ENCODE results near the gene PHACTR1.
"Not testable (repeated sequence)": the region's sequence is repeated elsewhere in the genome, so short reads cannot be mapped to it uniquely, and the experiment has no call there.

The PHACTR1 gene

GRCh38 chr6:13220266-13220665 lies 503.7 kb downstream of the PHACTR1 start:
- DNase-seq = no peak

GRCh38 chr6:13222048-13222447 lies 505.5 kb downstream of the PHACTR1 start:
- no peak for DNase-seq

DNA sequence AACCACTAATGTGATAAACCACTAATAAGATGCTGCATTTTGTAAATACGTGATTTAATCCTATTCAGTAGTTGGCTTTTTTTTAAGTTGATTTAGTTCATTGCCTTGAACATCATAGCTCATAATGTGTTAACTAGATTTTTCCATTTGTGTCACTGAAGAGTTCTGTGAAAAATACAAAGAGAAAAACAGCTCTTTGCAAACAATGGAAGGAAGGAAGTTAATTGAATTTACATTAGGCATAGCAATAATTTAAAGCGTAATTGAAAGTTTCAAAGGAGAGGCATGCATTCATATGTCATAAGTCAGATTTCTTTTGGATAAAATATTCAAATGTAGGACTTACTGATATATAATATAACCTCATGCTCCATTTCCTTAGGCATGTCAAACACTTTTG lies 509.5 kb downstream of the PHACTR1 start:
- DNase-seq = no peak

DNA sequence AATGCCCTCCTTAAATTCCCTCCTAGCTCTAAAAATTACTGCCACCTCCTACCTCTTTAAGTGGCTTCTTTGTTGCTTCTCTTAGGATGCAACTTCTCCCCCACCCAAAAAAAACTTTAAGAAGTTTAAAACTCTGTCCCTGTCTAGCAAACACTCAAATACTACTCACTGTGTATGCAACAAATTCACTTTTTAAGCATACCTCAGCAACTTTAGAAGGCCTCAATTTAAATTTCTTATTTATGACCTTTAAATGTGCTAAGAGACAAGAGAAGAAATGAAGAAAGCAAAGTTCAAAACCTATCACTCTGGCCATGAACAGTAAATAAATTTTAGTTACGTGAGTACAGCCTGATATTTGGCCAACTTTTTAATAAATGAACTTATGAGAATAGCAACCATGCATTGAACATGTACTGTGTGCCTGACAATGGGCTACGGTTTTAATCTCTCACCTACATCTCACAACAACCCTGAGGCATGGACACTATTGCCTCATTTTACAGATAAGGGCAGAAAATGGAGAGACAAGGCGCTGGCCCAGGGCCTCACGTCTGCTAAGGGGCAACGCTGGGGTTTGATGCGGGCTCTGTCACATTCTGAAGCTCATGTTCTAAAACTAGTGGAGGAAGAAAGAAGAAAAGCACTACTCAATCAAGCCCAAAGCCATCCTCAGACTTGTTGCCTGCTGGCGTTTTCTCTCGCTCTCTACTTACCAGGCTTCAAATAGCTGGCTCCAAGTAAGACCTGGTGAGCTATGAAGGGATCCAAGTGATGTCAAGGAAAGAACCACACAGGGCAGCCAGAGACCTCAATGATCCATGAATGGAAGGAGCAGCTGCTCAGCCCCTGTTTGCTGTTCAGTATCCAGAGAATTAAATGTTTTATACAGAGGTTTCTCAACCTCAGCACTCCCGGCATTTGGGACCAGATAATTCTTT lies 512.0 kb downstream of the PHACTR1 start:
- DNase-seq = no peak

DNA sequence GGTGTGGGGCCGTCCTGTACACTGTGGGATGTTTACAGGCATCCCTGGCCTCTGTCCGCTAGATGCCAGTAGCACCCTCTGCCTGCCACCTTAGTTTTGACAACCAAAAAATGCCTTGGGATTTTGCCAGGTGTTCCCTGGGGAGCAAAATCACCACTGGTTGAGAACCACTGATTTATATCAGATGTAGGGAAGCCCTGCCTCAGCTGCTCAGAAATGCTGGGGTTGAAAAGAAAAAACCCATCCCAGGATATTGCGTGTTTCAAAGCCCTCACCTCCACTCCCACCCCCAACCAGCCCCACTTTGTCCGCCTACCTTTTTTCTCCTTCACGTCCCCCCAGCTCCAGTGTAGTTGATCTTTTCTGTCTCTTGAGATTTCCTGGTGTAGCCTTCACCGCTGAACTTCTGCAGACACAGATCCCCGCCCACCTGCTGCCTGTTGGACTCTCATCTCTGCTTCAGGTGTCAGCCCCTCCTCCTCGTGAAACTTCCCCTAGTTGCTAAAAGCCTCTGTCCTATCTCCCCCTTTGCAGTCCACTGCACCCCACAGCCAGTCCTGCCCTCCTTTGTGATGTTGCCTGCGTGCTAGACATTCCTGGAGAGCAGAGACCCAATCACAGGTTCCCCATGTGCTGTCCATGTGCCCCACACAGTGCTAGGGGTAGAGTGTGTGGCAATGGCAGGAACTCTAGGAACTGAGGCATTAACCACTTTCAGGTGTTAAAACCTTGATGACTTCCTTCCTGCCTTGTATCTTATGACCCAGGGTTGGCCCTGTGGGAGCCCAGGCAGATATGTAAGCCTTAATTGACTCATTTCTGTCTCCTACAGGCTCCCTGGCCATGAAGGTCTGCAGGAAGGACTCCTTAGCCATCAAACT lies 512.9 kb downstream of the PHACTR1 start:
- peak in 1 of 2 donors; percentile 4 for DNase-seq

- DNase-seq = no peak
Observed at GRCh38 chr6:13233106-13233505, 516.5 kb downstream of the PHACTR1 start.

GRCh38 chr6:13234130-13234529 lies 517.6 kb downstream of the PHACTR1 start:
- DNase-seq = no peak

DNA sequence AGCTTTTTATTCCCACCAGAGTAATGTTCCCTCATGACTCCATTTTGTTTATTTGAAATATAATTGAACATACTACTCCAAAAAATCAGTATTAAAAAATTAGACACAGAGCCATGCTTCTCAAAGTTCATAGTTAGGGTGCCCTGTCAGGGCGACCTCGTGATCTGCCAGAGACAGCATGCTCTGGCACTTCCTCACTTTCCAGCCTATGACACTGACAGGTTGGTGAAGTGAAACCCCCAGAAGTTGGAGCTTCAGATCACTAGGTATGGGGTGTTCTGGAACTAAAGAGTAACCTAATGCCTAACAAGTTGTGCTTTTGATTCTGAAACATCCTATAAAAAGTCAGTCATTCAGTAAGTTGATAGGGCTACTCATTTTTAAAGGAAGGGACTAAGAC lies 518.8 kb downstream of the PHACTR1 start:
- no peak for DNase-seq

- DNase-seq = no peak
Observed at GRCh38 chr6:13237318-13237717, 520.8 kb downstream of the PHACTR1 start.

- no peak for DNase-seq
Observed at GRCh38 chr6:13238017-13238416, 521.5 kb downstream of the PHACTR1 start.

- DNase-seq = no peak
Observed at GRCh38 chr6:13238640-13239216, 522.2 kb downstream of the PHACTR1 start.

- DNase-seq = no peak
Observed at GRCh38 chr6:13239530-13240455, 523.2 kb downstream of the PHACTR1 start.

DNA sequence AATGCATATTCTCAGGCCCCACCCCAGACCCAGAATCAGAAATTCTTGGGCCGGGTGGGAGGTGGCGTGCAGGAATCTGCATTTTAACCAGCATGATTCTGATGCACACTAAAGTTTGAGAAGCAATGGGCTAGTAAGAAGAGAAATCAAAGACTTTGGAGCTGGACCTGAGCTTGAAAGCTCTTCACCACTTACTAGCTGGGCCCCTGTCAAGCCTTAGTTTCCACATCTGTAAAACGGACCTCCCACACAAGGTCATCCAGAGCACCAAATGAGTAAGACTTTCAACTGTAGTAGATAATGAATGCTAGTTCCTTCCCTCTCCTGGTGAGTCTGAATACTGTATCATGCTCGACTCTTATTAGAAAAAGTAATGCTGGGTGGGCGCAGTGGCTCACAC lies 524.8 kb downstream of the PHACTR1 start:
- no peak for DNase-seq

GRCh38 chr6:13242178-13242577 lies 525.6 kb downstream of the PHACTR1 start:
- no peak for DNase-seq

- DNase-seq = no peak
Observed at GRCh38 chr6:13242590-13242989, 526.0 kb downstream of the PHACTR1 start.

DNA sequence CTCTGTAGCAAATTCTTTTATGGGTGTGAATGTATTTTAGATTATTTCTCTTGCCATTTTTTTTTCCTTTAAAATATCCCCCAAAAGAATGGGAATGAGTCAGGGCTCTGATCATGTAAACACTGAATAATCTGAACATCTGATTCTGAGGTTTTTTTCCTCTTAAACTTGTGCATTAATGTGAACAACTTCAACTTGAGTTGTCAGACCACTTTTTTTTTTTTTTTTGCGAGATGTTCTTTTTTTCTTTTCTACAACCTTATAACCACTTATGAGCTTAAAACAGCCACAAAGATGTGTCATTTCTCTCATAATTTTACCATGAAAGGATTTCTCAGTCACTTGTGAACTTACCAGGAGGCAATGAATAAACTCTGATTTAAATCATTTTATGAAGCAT lies 526.5 kb downstream of the PHACTR1 start:
- no peak for DNase-seq

DNA sequence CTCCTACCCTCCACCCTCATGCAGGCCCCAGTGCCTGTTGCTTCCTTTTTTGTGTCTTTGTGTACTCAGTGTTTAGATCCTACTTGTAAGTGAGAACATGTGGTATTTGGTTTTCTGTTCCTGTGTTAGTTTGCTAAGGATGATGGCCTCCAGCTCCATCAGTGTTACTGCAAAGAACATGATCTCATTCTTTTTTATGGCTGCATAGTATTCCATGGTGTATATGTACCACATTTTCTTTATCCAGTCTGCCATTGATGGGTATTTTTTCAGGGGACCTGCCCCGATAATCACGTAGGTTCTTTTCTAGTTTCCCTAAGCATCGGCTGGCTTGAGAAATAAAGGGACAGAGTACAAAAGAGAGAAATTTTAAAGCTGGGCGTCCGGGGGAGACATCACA lies 527.2 kb downstream of the PHACTR1 start:
- not testable (repeated sequence) for DNase-seq

- no peak for DNase-seq
Observed at GRCh38 chr6:13247627-13248026, 531.1 kb downstream of the PHACTR1 start.

GRCh38 chr6:13248053-13248452 lies 531.5 kb downstream of the PHACTR1 start:
- no peak for DNase-seq

DNA sequence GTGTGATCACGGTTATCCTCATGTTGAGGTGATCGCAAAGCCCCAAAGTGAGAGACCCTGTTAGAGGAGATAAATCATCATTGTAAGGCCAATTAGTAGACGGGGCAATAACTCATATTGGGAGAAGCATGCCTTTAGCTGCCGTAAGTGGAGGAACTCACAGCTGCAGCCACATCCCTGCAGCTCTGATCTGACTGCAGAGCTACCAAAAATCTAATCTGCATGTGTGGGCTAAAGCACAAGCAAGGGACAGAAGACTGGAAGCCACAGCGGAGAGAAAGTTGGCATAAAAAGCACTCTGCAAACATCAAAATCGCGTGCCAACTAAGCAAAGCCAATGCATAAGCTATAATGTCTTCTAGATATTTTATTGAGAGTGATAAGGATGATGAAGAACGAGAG lies 532.0 kb downstream of the PHACTR1 start:
- no peak for DNase-seq

GRCh38 chr6:13248994-13249393 lies 532.4 kb downstream of the PHACTR1 start:
- DNase-seq = no peak

GRCh38 chr6:13249817-13250216 lies 533.2 kb downstream of the PHACTR1 start:
- no peak for DNase-seq
